Coronary artery (tissue), 2 donors: ENCODE results near the gene CCM2.

Experiments used
- DNase-seq: peaks from one replicate; pipeline ENCODE4 v3.0.0-alpha.2; 2017; ENCODE audit warnings: low spot score
- H3K27ac ChIP-seq, 2 donors: fragments of 200-600 bp; sonication (generic); one replicate each; pipeline ENCODE4 v1.5.1; 2016 to 2019
- H3K4me3 ChIP-seq: fragments of 200-600 bp; sonication (generic); 2 replicates; pipeline ENCODE4 v1.5.1; 2016; ENCODE audit warnings: mild to moderate bottlenecking, moderate library complexity
- TF ChIP-seq, protein P1 (sequence below): fragments of 200-600 bp; sonication (generic); IDR thresholded peaks from one replicate; pipeline ENCODE4 v1.5.1; 2019; ENCODE audit warnings: antibody characterized with exemption

CCM2 gene

DNA sequence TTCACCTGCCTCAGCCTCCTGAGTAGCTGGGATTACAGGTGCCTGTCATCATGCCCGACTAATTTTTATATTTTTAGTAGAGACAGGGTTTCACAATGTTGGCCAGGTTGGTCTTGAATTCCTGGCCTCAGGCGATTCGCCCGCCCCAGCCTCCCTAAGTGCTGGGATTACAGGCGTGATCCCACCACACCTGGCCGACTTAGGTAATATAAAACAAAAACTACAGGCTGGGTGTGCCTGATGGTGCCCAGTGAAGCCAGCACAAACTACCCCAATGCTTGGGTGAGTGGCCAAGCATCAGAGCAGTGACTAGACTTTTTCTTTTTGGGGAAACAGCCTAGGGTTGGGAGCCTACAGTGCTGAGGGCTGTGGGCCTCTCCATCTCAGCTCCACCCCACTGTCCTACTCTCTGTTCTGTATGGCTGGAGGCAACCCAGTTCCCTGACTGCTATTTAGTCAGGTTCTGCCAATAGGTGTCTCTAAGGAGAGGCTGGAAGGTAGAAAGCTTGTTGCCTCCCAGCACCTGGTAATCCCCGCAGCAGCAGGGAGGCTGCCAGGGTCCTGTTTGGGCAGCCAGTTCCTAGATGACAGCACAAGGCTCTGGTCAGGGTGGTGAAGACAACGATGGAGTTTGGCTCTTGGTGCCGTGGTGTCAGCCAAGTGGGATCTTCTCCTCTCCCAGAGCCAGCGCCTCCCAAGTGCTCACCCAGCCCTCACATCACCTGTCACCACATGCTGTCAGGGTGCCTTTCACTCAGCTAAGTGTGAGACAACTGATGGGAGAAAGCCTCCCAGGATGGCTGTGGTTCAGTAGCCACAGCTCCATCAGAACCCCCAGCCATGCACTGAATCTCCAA is 99.2 kb downstream of the CCM2 start:
- DNase-seq = no peak
- Histone ChIP-seq H3K27ac (no peak overlapping the region), H3K4me3 (no peak overlapping the region)
- TF ChIP-seq, protein P1, sequence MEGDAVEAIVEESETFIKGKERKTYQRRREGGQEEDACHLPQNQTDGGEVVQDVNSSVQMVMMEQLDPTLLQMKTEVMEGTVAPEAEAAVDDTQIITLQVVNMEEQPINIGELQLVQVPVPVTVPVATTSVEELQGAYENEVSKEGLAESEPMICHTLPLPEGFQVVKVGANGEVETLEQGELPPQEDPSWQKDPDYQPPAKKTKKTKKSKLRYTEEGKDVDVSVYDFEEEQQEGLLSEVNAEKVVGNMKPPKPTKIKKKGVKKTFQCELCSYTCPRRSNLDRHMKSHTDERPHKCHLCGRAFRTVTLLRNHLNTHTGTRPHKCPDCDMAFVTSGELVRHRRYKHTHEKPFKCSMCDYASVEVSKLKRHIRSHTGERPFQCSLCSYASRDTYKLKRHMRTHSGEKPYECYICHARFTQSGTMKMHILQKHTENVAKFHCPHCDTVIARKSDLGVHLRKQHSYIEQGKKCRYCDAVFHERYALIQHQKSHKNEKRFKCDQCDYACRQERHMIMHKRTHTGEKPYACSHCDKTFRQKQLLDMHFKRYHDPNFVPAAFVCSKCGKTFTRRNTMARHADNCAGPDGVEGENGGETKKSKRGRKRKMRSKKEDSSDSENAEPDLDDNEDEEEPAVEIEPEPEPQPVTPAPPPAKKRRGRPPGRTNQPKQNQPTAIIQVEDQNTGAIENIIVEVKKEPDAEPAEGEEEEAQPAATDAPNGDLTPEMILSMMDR = no peak

DNA sequence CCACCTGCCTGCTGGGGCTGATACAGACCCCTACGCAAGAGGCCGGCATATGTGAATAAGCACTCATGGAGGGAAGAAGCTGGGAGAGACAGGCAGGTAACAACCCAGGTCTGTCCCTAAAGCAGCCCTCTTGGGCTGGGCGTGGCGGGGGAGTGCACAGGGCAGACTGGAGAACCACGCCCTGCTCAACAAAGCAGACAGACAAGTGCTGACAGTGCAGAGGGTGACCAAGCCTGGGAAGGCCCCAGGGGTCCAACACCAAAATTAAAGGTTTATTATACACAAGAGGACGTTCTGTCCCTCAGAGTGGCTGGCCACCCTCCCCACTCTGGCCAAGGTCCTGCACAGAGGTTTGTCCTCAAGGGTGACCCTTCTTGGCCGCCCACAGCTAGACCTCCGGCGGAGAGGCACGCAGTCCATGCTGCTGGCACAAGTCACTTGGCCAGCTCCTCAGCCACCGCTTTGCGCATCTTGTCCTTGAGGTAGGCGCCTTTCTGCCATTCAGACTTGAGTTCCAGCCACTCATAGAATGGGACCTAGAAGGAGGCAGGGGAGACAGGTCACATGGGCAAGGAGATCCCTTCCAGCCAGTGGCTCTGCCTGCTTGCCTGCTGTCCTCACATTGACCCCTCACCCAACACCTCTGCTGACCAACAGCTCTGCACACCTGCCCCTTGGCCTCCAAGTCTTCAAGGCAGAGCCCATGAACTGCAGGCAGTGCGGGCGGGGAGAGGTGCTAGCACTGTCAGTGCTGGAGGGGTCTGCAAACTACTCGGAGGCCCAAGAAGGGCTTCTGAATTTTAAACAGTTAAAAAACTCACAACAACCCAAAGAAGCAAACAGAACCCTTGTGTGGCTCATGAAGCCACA is 100.1 kb downstream of the CCM2 start:
- TF ChIP-seq, protein P1 = no peak
- no peak for DNase-seq
- Histone ChIP-seq H3K4me3 (no peak overlapping the region), H3K27ac (no peak overlapping the region)

DNA sequence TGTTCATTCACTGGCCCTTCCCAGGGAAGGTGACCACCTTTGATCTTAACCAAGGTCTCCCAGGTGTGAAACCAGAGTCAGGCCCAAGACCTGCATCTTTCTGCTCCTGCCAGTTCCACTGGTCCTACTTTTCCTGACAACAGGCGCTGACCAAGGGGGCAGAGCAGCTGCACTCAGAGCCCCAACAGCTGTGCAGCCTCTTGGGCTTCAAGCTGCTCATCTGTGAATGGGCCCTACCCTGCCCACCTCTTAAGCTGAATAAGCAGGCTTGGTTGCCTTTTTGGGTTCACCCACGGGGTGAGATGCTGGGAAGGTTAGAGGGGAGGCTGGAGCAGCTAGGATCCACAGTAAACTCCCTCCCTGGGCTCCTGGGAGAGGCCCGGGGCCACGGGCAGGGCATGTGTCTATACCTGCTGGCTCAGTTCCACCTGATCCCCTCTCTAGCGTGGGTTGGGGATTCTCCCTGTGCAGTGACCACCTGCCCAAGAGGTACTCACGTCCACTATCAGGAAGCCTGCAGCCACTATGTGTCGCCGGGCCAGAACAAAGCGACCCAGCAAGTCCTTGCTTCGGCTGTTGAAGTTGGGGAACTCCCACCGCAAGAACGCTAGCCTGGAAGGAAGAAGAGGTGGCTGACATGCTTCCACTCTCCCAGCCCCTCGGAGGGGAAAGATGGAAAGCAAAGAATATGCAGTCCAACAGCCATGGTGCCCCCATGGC is 100.9 kb downstream of the CCM2 start:
- DNase-seq = no peak
- Histone ChIP-seq H3K27ac (no peak overlapping the region), H3K4me3 (no peak overlapping the region)
- TF ChIP-seq, protein P1 = no peak

DNA sequence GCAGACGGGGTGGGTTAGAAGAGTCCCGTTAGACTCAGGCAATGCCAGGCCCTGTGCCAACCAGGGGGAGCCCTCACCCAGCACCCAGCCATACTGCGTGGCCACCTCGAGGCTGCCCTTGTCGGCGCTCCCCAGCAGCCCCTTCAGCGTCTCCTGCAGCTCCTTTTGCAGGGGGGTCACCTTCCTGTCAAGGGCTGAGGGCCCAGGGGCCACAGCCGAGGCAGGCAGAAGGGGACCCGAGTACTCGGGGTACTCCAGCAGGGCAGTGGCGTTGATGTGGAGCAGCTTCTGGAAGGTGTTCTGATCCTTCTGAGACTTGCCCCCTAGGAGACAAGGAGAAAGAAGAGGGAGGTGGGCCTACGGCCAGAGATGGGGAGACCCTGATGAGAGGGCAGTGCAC is 101.7 kb downstream of the CCM2 start:
- Histone ChIP-seq H3K27ac (no peak overlapping the region), H3K4me3 (no peak overlapping the region)
- TF ChIP-seq, protein P1 = no peak
- peak; percentile 58 for DNase-seq

DNA sequence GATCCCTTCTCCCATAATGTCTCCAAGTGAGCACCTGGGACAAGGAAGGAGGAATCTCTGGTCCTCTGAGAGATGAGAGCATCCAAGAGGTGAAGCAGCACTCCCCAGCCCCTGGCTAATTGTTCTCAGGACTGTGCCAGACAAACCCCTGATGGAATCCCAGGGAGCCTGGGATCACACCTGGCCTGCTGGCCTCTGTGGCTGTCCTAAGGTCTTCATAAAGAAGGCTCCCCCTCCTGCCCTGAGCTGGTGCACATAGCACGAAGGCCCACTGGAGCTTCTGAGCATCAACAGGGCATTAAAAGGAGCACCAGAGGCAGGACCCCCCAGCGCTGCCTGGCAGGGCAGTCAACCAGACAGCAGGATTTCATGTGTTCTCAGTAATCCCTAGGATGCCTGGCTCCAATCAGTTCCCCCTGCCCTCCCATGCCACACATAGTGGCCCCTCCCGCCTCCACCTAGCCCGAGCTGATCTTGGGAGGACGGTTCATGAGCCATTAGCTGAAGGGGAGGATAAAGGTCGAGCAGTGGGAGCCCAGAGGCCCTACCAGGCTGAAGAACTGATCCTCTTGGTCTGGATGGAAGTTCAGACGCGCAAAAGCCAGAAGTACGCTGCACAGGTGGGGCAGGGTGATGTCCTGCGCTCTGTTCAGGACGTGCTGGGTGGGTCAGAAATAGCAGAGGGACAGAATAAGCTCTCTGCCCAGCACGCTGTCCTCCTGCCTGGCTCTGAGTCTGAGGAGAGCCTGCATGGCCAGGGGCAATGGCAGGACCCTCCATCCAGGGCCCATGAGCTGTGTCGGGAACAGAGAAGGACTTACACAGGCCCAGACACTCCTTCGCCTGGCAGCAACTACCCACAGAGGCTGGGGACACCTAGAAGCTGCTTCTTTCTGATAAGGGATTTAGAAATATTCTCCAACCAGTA is 103.0 kb downstream of the CCM2 start:
- no peak overlapping the region for H3K4me3 ChIP-seq
- TF ChIP-seq, protein P1 = no peak
- no peak overlapping the region for H3K27ac ChIP-seq
- peak; percentile 33 for DNase-seq
